Heart left ventricle (tissue), 13 donors: ENCODE data around the gene SQOR.

Experiments used
- CTCF ChIP-seq, 12 donors: fragments of 200-600 bp; sonication (generic) in 4 of 12; IDR thresholded peaks; one replicate each; pipeline versions ENCODE4 v1.5.0 to v1.8.0; 2018 to 2022; ENCODE audit warnings: antibody characterized with exemption in 12 of 12, mild to moderate bottlenecking in 5 of 12
- POLR2A ChIP-seq, 2 donors: fragments of 450-650 bp; IDR thresholded peaks; one replicate each; pipeline ENCODE4 v1.6.1; 2017; ENCODE audit warnings: antibody characterized with exemption in 2 of 2, mild to moderate bottlenecking in 2 of 2, moderate library complexity in 2 of 2
- donor health status: ischemic (EF 13 %, LVEDD 7.1; RV severe dilation, severe dysfunction).
- donor health status: DM: no; HTN: yes; CAD: no.
- donor health status: DM: no; HTN: no; CAD: no.
- donor health status: ischemic (EF 25% LVEDD 6.9; RV normal size, moderate dysfunction).
- donor health status: ischemic (EF 25% LVEDD 5.7; RV mildly dilated, moderate dysfunction).
- donor health status: ischemic (EF 35%, LVEDD 5.7; RV mildly dilated, moderate dysfunction).
- donor health status: nonischemic (EF 11% LVEDD 7.7; RV severe dilation, severe dysfunction).
- donor health status: DM: yes; HTN: yes; CAD: no.
- donor health status: PGD.
- donor health status: ischemic (EF 29% LVEDD 5.4; RV normal size, mild dysfunction).
- donor health status: nonischemic (EF 23%, LVEDD 6.1; RV moderate dilation, normal function).

GRCh38 chr15:45603881-45604280, 30.9 kb upstream of the SQOR start:
- TF ChIP-seq CTCF (IDR thresholded peaks at IDR 0.05) (no peak), POLR2A (IDR thresholded peaks at IDR 0.05) (no peak)
